HEK293T (cell line): ENCODE data around the gene TADA2B.

Experiments used
- CTCF ChIA-PET: fragments of 350-600 bp; formaldehyde crosslinking; extraction: SDS; loops from one replicate; lab custom pipeline; 2021; ENCODE audit warnings: antibody characterized with exemption, inconsistent platforms; lab: Yijun Ruan, JAX
- POLR2A ChIA-PET: fragments of 350-600 bp; formaldehyde crosslinking; extraction: SDS; loops from one replicate; lab custom pipeline; 2020; ENCODE audit warnings: antibody characterized with exemption, inconsistent platforms; lab: Yijun Ruan, JAX
- DNase-seq: peaks from one replicate; pipeline ENCODE4 v3.0.0; 2012; ENCODE audit warnings: mixed read lengths; ENCODE audit errors: extremely low spot score
- ARNT ChIP-seq: fragments of 450-650 bp; IDR thresholded peaks from 2 replicates; pipeline ENCODE4 v1.6.1; 2017; ENCODE audit warnings: mild to moderate bottlenecking
- BHLHE40 ChIP-seq: fragments of 450-650 bp; IDR thresholded peaks from 2 replicates; pipeline ENCODE4 v1.6.1; 2016; ENCODE audit warnings: mild to moderate bottlenecking, moderate library complexity, borderline replicate concordance
- CTBP1 ChIP-seq: fragments of 450-650 bp; IDR thresholded peaks from 2 replicates; pipeline ENCODE4 v1.6.1; 2016; ENCODE audit warnings: borderline replicate concordance
- ELF4 ChIP-seq: fragments of 450-650 bp; IDR thresholded peaks from 2 replicates; pipeline ENCODE4 v1.6.1; 2017; ENCODE audit warnings: antibody characterized with exemption
- FOXA1 ChIP-seq: fragments of 450-650 bp; IDR thresholded peaks from 2 replicates; pipeline ENCODE4 v1.6.1; 2016; ENCODE audit warnings: mild to moderate bottlenecking
- FOXK2 ChIP-seq: fragments of 450-650 bp; IDR thresholded peaks from 2 replicates; pipeline ENCODE4 v1.6.1; 2016; ENCODE audit warnings: mild to moderate bottlenecking
- FOXM1 ChIP-seq: fragments of 450-650 bp; IDR thresholded peaks from 2 replicates; pipeline ENCODE4 v1.6.1; 2017; ENCODE audit warnings: mild to moderate bottlenecking, borderline replicate concordance
- HDGF ChIP-seq: fragments of 450-650 bp; IDR thresholded peaks from 2 replicates; pipeline ENCODE4 v1.6.1; 2017; ENCODE audit warnings: antibody characterized with exemption, borderline replicate concordance
- L3MBTL2 ChIP-seq: fragments of 450-650 bp; conservative IDR thresholded peaks from 2 replicates; pipeline ENCODE4 v1.6.1; 2016; ENCODE audit warnings: mild to moderate bottlenecking
- LEF1 ChIP-seq: fragments of 450-650 bp; IDR thresholded peaks from 2 replicates; pipeline ENCODE4 v1.6.1; 2017; ENCODE audit warnings: mild to moderate bottlenecking, borderline replicate concordance
- NFRKB ChIP-seq: fragments of 450-650 bp; IDR thresholded peaks from 2 replicates; pipeline ENCODE4 v1.6.1; 2016; ENCODE audit warnings: mild to moderate bottlenecking, moderate library complexity
- SP1 ChIP-seq: fragments of 450-650 bp; IDR thresholded peaks from 2 replicates; pipeline ENCODE4 v1.6.1; 2017
- SUZ12 ChIP-seq: fragments of 450-650 bp; IDR thresholded peaks from 2 replicates; pipeline ENCODE4 v1.6.1; 2016; ENCODE audit warnings: mild to moderate bottlenecking
- TARDBP ChIP-seq: fragments of 450-650 bp; IDR thresholded peaks from 2 replicates; pipeline ENCODE4 v1.6.1; 2016
- ZNF384 ChIP-seq: fragments of 450-650 bp; IDR thresholded peaks from 2 replicates; pipeline ENCODE4 v1.6.1; 2016
- TF ChIP-seq, protein P1 (sequence below): fragments of 450-650 bp; IDR thresholded peaks from 2 replicates; pipeline ENCODE4 v1.6.1; 2016

Gene TADA2B

DNA sequence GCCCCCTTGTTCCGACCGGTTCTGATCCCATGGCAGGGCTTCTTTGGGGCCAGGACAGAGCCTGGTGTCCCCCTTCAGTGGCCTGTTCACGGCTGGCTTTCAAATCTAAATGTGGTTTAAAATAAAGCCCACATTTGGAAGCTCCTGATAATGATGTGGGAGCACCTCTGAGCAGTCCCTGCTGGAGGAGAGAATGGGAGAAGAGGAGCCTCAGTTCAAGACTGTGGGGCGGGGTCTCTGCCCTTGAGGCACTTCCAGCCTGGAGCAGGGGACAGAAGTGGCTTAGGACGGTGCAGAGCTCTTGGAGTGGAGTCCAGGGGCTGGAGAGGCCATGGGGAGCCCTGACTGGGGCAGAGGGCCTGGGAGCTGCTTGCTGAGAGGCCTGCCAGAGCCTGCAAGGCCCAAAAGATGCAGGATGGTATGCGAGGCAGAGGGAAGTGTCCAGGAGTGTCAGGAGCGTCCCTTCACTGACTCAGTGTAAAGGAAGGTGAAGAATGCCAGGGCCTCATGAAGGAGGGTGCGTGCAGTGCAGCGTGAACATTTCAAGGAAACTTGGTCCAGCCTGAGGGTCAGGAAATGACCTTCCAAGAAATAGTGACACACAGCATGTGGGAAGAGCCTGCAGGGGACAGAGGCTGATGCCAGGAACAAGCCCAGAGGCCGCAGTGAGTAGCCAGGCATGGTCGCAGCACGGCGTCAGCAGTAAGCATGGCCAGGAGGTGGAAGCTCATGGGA lies 21.1 kb upstream of the TADA2B start:
- no peak for DNase-seq
- ChIA-PET POLR2A (no interaction called here), CTCF (no interaction called here)
- TF ChIP-seq HDGF (no peak), L3MBTL2 (no peak), BHLHE40 (no peak), ELF4 (no peak), FOXK2 (no peak), SP1 (no peak), NFRKB (no peak)
- TF ChIP-seq, protein P1, sequence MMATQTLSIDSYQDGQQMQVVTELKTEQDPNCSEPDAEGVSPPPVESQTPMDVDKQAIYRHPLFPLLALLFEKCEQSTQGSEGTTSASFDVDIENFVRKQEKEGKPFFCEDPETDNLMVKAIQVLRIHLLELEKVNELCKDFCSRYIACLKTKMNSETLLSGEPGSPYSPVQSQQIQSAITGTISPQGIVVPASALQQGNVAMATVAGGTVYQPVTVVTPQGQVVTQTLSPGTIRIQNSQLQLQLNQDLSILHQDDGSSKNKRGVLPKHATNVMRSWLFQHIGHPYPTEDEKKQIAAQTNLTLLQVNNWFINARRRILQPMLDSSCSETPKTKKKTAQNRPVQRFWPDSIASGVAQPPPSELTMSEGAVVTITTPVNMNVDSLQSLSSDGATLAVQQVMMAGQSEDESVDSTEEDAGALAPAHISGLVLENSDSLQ: no peak

DNA sequence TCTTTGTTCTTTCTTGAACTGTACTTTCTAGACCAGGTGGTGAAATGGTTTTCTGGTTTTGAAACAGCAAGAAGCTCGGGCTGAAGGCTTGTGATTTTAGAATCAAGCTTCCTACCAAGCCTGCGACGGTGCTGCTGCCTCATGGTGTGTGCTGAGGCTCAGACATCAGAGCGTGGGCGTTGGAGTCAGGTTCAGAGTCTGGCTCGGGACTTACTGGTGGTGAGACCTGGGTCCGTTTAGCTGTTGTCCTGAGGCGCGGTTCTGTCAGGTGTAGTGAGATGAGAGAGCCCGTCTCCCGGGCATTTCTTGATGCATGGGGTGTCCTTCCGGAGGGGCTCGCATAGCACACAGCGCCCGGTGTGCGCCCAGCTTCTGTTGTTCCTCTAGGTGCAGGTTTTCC lies 19.7 kb upstream of the TADA2B start:
- no peak for DNase-seq
- CTCF ChIA-PET: no interaction called here
- POLR2A ChIA-PET: no interaction called here
- no peak for TF ChIP-seq HDGF
- TF ChIP-seq ELF4: no peak
- TF ChIP-seq, protein P1: no peak
- no peak for TF ChIP-seq ARNT
- no peak for TF ChIP-seq FOXA1
- TF ChIP-seq SP1: no peak
- TF ChIP-seq TARDBP: no peak
- no peak for TF ChIP-seq FOXK2
- no peak for TF ChIP-seq NFRKB

DNA sequence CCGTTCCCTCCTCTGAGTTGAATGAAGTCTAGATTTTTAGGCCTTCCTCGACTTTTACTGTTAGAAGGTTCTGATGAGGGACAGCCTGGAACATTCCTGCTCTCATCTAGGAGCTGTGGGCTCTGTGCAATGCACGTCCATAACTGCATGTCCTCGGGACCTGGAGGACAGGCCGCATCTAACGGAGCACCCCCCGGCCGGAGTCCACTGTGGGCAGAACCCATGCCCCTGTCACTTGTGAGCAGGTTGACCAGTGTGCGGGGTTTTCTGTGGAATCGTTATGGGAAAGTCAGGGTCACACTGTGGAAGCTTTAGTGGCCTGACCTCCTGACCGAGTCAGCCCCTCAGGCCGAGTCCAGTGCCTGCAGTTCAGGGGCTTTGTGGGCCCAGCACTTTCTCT lies 19.3 kb upstream of the TADA2B start:
- no peak for TF ChIP-seq L3MBTL2
- TF ChIP-seq ARNT: no peak
- TF ChIP-seq, protein P1: no peak
- TF ChIP-seq CTBP1: no peak
- no peak for TF ChIP-seq FOXM1
- TF ChIP-seq FOXA1: no peak
- no peak for TF ChIP-seq FOXK2
- TF ChIP-seq SP1: no peak
- no peak for TF ChIP-seq TARDBP
- no peak for TF ChIP-seq BHLHE40
- TF ChIP-seq ELF4: no peak
- no peak for TF ChIP-seq ZNF384
- no peak for TF ChIP-seq LEF1
- no peak for TF ChIP-seq HDGF
- TF ChIP-seq NFRKB: no peak
- no peak for TF ChIP-seq SUZ12
- ChIA-PET CTCF (no interaction called here), POLR2A (no interaction called here)
- no peak for DNase-seq

DNA sequence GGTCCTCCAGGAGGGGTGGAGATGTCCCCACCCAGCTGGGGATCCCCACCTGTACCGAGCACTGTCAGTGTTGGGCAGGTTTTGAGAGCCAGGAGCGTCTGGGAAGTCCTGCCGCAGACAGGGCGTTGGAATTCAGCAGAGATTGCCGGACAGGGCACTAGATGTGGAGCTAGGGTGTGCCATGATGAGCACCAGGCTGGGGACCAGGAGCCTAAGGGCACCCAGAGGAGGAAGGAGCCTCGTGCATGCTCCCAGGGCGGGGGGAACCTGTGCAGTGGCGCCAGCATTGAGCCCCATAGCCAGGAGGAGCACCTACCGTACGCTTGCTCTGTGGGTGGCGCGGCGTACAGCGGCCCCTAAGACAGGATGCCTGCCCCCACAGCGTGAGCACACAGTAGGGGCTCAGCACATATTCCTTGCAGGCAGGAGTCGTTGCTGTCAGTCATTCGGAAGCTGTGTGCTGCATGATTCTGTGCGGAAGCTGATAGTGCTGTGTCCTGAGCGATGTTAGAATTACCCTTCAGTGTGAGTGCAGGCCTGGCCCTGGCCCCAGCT lies 18.8 kb upstream of the TADA2B start:
- DNase-seq: no peak
- ChIA-PET POLR2A (no interaction called here), CTCF (no interaction called here)
- TF ChIP-seq FOXK2 (no peak), ELF4 (no peak), L3MBTL2 (no peak), BHLHE40 (no peak)

DNA sequence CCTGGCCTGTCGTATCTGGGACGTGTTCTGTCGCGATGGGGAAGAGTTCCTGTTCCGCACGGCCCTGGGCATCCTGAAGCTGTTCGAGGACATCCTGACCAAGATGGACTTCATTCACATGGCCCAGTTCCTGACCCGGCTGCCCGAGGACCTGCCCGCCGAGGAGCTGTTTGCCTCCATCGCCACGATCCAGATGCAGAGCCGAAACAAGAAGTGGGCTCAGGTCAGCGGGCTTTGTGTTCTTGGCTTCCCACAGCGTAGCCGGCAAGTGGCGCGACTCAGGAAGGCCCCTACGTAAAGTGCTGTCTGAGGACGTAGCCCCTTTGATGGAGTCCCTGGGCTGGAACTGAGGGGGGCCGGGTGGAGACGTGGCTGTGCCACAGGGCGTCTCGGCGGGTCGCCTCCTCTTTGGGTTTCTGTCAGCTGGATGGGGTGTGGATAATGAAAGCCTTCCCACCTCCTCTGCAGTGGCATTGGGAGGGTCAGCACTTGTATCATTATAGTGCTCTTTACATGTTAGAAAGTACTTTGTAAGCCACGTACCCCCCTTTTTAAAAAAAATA lies 18.1 kb upstream of the TADA2B start:
- no peak for TF ChIP-seq SP1
- no peak for TF ChIP-seq HDGF
- no peak for TF ChIP-seq FOXM1
- no peak for TF ChIP-seq ZNF384
- TF ChIP-seq CTBP1: no peak
- TF ChIP-seq BHLHE40: no peak
- no peak for TF ChIP-seq FOXK2
- no peak for TF ChIP-seq ELF4
- TF ChIP-seq FOXA1: no peak
- TF ChIP-seq, protein P1: no peak
- TF ChIP-seq LEF1: no peak
- DNase-seq: no peak
- ChIA-PET CTCF (no interaction called here), POLR2A (no interaction called here)

DNA sequence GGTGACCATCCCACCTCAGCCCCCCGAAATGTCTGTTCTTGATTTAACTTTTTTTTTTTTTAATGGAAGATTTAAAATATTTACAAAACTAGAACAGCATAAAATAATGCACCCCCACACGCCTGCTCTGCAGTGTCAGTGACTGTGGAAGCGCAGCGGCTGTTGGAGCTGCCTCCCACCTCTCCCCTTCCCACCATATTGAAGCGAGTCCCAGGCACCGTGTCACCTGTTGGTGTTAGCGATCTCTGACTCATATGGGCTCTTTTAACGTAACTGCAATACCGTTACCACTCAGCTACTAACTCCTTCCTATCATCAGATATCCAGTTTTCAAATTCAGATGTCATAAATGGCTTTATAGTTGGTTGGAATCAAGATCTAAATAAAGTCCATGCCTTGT lies 17.1 kb upstream of the TADA2B start:
- no peak for DNase-seq
- POLR2A ChIA-PET: no interaction called here
- CTCF ChIA-PET: no interaction called here
- no peak for TF ChIP-seq BHLHE40
- no peak for TF ChIP-seq SP1
- TF ChIP-seq FOXK2: no peak
- TF ChIP-seq SUZ12: no peak
- TF ChIP-seq ARNT: no peak
- TF ChIP-seq, protein P1: no peak
- TF ChIP-seq NFRKB: no peak
- TF ChIP-seq TARDBP: no peak
- TF ChIP-seq HDGF: no peak
- TF ChIP-seq CTBP1: no peak
- no peak for TF ChIP-seq ZNF384
- no peak for TF ChIP-seq L3MBTL2
- no peak for TF ChIP-seq ELF4
- no peak for TF ChIP-seq FOXM1
- no peak for TF ChIP-seq FOXA1
- no peak for TF ChIP-seq LEF1
